Spleen (tissue), 7 donors: Measurements from ENCODE around the gene SYPL2.

Experiments used
- POLR2A ChIP-seq, 3 donors: fragments of 450-650 bp; IDR thresholded peaks; one replicate each; pipeline ENCODE4 v1.5.1; 2017; ENCODE audit warnings: antibody characterized with exemption in 3 of 3, mild to moderate bottlenecking in 1 of 3
- POLR2AphosphoS5 ChIP-seq, 3 donors: sonication (generic); formaldehyde crosslinking; IDR thresholded peaks; one replicate each; pipeline ENCODE4 v1.5.1; 2017; ENCODE audit warnings: antibody characterized with exemption in 3 of 3
- TF ChIP-seq, protein P1 (sequence below), 11 experiments: fragments of 200-600 bp in 7 of 11; fragments of 450-650 bp in 4 of 11; sonication (generic) in 4 of 11; IDR thresholded peaks in 8 of 11; conservative IDR thresholded peaks in 3 of 11; 1 replicate in 7 of 11; 2 replicates in 4 of 11; pipeline versions ENCODE4 v1.4.0 to v1.8.0; 2016 to 2021; ENCODE audit warnings: antibody characterized with exemption in 11 of 11, inconsistent platforms in 4 of 11, mild to moderate bottlenecking in 1 of 11
- donor health status: DM: no; HTN: no; CAD: no; lungs with moderate emphysema.
- donor health status: DM: no; HTN: no; CAD: no.
- donor health status: DM: no; HTN: no; CAD: no.

- TF ChIP-seq, protein P1, sequence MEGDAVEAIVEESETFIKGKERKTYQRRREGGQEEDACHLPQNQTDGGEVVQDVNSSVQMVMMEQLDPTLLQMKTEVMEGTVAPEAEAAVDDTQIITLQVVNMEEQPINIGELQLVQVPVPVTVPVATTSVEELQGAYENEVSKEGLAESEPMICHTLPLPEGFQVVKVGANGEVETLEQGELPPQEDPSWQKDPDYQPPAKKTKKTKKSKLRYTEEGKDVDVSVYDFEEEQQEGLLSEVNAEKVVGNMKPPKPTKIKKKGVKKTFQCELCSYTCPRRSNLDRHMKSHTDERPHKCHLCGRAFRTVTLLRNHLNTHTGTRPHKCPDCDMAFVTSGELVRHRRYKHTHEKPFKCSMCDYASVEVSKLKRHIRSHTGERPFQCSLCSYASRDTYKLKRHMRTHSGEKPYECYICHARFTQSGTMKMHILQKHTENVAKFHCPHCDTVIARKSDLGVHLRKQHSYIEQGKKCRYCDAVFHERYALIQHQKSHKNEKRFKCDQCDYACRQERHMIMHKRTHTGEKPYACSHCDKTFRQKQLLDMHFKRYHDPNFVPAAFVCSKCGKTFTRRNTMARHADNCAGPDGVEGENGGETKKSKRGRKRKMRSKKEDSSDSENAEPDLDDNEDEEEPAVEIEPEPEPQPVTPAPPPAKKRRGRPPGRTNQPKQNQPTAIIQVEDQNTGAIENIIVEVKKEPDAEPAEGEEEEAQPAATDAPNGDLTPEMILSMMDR (IDR thresholded peaks at IDR 0.05 in 8 of 11, conservative IDR thresholded peaks at IDR 0.05 in 3 of 11) = no peak
- no peak for TF ChIP-seq POLR2A (IDR thresholded peaks at IDR 0.05)
- no peak for TF ChIP-seq POLR2AphosphoS5 (IDR thresholded peaks at IDR 0.05)
These were observed 64.2 kb downstream of the SYPL2 start for GRCh38 chr1:109530457-109531087.
